ENCODE measurements around the gene AXIN1.

AXIN1 gene

DNA sequence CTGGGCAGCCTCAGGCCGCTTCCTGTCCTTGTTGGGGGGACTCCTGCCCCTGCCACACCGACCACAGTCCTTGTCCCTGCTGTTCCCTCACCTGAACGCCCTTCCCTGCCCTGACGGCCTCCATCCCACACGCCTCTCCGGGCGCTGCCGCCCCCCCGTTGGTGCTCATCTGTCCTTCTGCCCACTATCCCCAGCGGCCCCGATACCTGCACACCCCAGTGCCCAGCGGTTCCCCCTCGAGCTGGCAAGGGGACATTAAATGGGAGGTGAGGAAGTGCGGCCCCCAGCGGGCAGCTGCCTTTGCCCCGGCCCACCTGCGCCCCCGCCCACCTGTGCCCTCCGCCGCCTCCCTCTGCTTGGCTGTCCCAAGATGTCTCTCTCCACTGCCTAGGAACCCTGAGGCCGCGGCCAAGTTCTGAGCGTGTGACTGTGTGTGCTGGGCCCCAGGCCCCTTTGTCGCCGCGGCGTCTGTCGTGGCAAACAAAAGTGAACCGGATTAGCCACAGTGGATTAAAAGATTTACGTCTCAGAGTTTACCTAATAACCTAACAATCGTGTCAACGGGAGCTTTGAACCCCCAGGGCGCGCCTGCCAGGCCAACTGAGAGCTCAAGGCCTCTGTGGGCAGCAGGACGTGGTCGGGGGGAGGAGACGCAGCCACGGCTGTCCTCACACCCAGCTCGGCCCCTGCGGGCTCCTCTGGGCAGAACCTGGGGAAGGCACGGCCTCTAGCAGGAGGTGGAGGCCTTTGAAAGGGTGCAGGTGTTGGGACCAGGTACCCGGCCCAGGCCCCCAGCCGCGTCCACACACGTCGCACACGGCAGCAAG is 7.6 kb upstream of the AXIN1 start:
- DNase-seq (ENCODE audit: low spot score): no peak
- in situ Hi-C loops (cut with MboI; ENCODE audit: low sequenced_read_pairs, unreplicated experiment): no loop called here
- TF ChIP-seq, protein P1, sequence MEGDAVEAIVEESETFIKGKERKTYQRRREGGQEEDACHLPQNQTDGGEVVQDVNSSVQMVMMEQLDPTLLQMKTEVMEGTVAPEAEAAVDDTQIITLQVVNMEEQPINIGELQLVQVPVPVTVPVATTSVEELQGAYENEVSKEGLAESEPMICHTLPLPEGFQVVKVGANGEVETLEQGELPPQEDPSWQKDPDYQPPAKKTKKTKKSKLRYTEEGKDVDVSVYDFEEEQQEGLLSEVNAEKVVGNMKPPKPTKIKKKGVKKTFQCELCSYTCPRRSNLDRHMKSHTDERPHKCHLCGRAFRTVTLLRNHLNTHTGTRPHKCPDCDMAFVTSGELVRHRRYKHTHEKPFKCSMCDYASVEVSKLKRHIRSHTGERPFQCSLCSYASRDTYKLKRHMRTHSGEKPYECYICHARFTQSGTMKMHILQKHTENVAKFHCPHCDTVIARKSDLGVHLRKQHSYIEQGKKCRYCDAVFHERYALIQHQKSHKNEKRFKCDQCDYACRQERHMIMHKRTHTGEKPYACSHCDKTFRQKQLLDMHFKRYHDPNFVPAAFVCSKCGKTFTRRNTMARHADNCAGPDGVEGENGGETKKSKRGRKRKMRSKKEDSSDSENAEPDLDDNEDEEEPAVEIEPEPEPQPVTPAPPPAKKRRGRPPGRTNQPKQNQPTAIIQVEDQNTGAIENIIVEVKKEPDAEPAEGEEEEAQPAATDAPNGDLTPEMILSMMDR (IDR thresholded peaks at IDR 0.05; ENCODE audit: borderline replicate concordance, control extremely low read depth, extremely low read depth, insufficient read depth, missing control alignments): no peak

DNA sequence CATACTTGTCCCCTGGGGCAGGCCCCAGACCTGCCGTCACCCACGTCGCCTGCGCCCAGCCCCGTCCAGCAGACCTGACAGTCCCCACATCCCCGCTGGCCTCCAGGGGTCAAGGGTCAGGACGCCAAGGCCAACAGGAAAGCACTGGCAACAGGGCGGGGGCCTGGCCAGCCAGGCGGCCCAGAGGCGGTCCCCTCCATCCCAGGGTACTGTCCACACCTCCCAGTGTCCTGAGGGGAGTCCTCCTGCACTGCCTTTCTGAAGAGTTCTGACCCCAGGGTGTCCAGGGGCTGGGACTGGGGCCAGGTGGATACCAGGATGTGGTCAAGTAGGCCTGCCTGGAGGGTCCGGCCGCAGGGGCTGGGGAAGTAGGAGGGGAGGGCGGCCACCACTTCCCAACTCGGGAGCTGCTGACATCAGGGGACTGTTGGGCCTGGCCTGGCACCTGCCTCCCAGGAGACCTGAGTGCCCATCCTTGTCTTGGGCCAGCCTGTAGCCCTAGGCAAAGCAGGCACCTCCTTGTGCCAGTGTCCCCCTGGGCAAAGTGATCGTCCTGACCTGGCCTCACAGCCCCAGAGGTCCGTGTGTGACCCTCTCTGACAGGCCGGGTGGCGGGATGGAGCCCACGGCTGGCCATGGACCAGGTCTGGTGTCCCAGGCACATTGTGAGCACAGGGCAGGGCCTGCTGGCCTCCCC is 6.7 kb upstream of the AXIN1 start:
- TF ChIP-seq, protein P1 (IDR thresholded peaks at IDR 0.05; ENCODE audit: borderline replicate concordance, control extremely low read depth, extremely low read depth, insufficient read depth, missing control alignments): no peak
- no peak for DNase-seq (ENCODE audit: low spot score)
- in situ Hi-C loops (cut with MboI; ENCODE audit: low sequenced_read_pairs, unreplicated experiment): no loop called here

DNA sequence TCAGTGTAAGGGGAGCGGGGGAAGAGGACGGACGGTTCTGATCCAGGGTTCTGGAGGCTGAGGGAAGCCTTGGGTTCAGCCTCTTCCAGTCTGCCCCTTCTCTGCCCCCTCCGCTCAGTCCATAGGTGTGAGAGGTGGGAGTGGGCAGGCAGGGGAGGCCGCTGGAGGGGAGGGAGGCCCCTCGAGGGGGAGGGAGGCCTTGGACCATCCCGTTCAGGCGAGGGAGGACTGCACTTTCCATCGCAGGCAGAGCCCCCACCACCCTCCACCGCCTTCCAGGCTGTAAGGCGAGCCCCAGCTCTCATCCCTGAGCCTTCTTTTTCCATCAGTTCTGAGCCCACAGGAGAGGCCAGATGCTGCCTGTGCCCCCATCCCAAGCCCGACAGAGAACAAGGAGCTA is 4.2 kb upstream of the AXIN1 start:
- no peak for DNase-seq (ENCODE audit: low spot score)

DNA sequence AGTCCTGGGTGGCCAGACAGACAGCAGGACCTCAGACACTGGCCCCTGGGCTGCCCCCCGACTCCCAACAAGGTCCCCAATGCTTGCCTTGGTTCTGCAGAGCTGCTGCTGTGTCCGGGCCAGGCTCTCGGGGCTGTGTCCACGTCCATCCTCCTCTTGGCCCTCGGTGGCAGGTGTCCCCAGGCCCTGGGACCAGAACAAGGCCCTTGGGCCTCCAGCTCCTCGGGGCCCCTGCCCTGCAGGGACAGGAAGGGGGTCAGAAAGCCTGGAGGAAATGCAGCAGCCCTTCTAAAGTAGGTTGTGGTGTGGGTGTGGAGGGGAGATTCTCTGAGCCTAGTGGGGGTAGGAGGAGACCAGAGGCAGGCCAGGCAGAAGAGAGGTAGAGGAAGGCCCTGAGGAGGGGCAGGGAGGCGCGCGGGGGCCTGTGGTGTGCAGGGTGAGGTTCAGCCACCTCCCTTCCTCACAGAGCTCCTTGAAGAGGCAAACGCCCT is 2.5 kb upstream of the AXIN1 start:
- in situ Hi-C loops (cut with MboI; ENCODE audit: low sequenced_read_pairs, unreplicated experiment): no loop called here
- TF ChIP-seq, protein P1 (IDR thresholded peaks at IDR 0.05; ENCODE audit: borderline replicate concordance, control extremely low read depth, extremely low read depth, insufficient read depth, missing control alignments): no peak
- DNase-seq (ENCODE audit: low spot score): no peak

More for the DNA sequence above, 4.2 kb upstream of the AXIN1 start:
- TF ChIP-seq, protein P1 (IDR thresholded peaks at IDR 0.05; ENCODE audit: borderline replicate concordance, control extremely low read depth, extremely low read depth, insufficient read depth, missing control alignments): no peak
- in situ Hi-C loops (cut with MboI; ENCODE audit: low sequenced_read_pairs, unreplicated experiment): no loop called here

- in situ Hi-C loops (cut with MboI; ENCODE audit: low sequenced_read_pairs, unreplicated experiment): no loop called here
- TF ChIP-seq, protein P1 (IDR thresholded peaks at IDR 0.05; ENCODE audit: borderline replicate concordance, control extremely low read depth, extremely low read depth, insufficient read depth, missing control alignments): no peak
- no peak for DNase-seq (ENCODE audit: low spot score)
Observed at GRCh38 chr16:354291-354881, 1.9 kb upstream of the AXIN1 start.

Measured in GM13976 (cell line).